ENCODE data around the gene SHOC2. TPM values are rescaled to one million over a fixed set of nuclear protein-coding genes. Genes with fewer than 3 reads are reported as not detected.

SHOC2 gene
- total RNA-seq, 4 donors from 2014 or later: 57.3 to 125 (median 73.4) TPM

- DNase-seq: no peak
- intact Hi-C loops (cut with DNase I; ENCODE audit: low total_unique reads) (loop anchor here (5.0 kb wide), 1 partner anchor 433 kb away; no protein-coding TSS in a partner anchor), in situ Hi-C loops (cut with MboI; ENCODE audit: low pct_ligation_motif_present in 1 of 4, low pct_unique_long_range_greater_than_20kb in 1 of 4, low sequenced_read_pairs in 3 of 4) (no loop called here)
- Histone ChIP-seq H3K27me3 (no peaks in the 10 kb centered on the region), H3K36me3 (no peaks in the 10 kb centered on the region), H3K9me3 (no peaks in the 10 kb centered on the region), H3K4me1 (peaks cover 0 to 25% (median 13%) of the 10 kb centered on the region in 4 donors), H3K27ac (no peak overlapping the region), H3K4me3 (no peak overlapping the region)
- WGBS, 2 donors (ENCODE audit: low coverage in 1 of 2): 48 to 50% methylated on average over 4 of the region's 4 CpGs
- TF ChIP-seq POLR2A (IDR thresholded peaks at IDR 0.05): no peak
Observed at GRCh38 chr10:110959379-110960332, 40.3 kb downstream of the SHOC2 start.

- no peak for TF ChIP-seq POLR2A (IDR thresholded peaks at IDR 0.05)
- no peak for TF ChIP-seq CTCF (IDR thresholded peaks at IDR 0.05)
- TF ChIP-seq POLR2AphosphoS5 (IDR thresholded peaks at IDR 0.05): no peak
- no peak for TF ChIP-seq EP300 (IDR thresholded peaks at IDR 0.05; ENCODE audit: low read depth)
- Histone ChIP-seq H3K36me3 (no peaks in the 10 kb centered on the region), H3K27ac (no peak overlapping the region), H3K4me3 (no peak overlapping the region), H3K9me3 (no peaks in the 10 kb centered on the region), H3K27me3 (no peaks in the 10 kb centered on the region), H3K4me1 (peaks cover 0 to 28% (median 13%) of the 10 kb centered on the region in 4 donors)
- WGBS, 2 donors (ENCODE audit: low coverage in 1 of 2): 96 to 100% methylated on average over 1 of the region's 1 CpG
- in situ Hi-C loops (cut with MboI; ENCODE audit: low pct_ligation_motif_present in 1 of 4, low pct_unique_long_range_greater_than_20kb in 1 of 4, low sequenced_read_pairs in 3 of 4): no loop called here
- no peak for DNase-seq
- intact Hi-C loops (cut with DNase I; ENCODE audit: low total_unique reads): no loop called here
Observed at GRCh38 chr10:110960333-110960712, 40.9 kb downstream of the SHOC2 start.

GRCh38 chr10:110962443-110962842 is 43.0 kb downstream of the SHOC2 start:
- H3K27ac ChIP-seq: no peak overlapping the region
- peaks cover 0 to 33% (median 13%) of the 10 kb centered on the region in 4 donors for H3K4me1 ChIP-seq
- 78 to 85% methylated on average over 2 of the region's 2 CpGs for WGBS, 2 donors (ENCODE audit: low coverage in 1 of 2)
- DNase-seq: no peak
- H3K36me3 ChIP-seq: no peaks in the 10 kb centered on the region
- H3K4me3 ChIP-seq: no peak overlapping the region
- no peaks in the 10 kb centered on the region for H3K9me3 ChIP-seq
- intact Hi-C loops (cut with DNase I; ENCODE audit: low total_unique reads) (no loop called here), in situ Hi-C loops (cut with MboI; ENCODE audit: low pct_ligation_motif_present in 1 of 4, low pct_unique_long_range_greater_than_20kb in 1 of 4, low sequenced_read_pairs in 3 of 4) (no loop called here)
- H3K27me3 ChIP-seq: no peaks in the 10 kb centered on the region
- TF ChIP-seq POLR2A (IDR thresholded peaks at IDR 0.05): no peak
- TF ChIP-seq POLR2AphosphoS5 (IDR thresholded peaks at IDR 0.05): no peak
- no peak for TF ChIP-seq EP300 (IDR thresholded peaks at IDR 0.05; ENCODE audit: low read depth)
- no peak for TF ChIP-seq CTCF (IDR thresholded peaks at IDR 0.05)

GRCh38 chr10:110963162-110963561 is 43.8 kb downstream of the SHOC2 start:
- no peak overlapping the region for H3K27ac ChIP-seq
- no peak overlapping the region for H3K4me3 ChIP-seq
- DNase-seq: no peak
- no peaks in the 10 kb centered on the region for H3K36me3 ChIP-seq
- in situ Hi-C loops (cut with MboI; ENCODE audit: low pct_ligation_motif_present in 1 of 4, low pct_unique_long_range_greater_than_20kb in 1 of 4, low sequenced_read_pairs in 3 of 4) (no loop called here), intact Hi-C loops (cut with DNase I; ENCODE audit: low total_unique reads) (no loop called here)
- 88 to 97% methylated on average over 2 of the region's 2 CpGs for WGBS, 2 donors (ENCODE audit: low coverage in 1 of 2)
- no peak for TF ChIP-seq EP300 (IDR thresholded peaks at IDR 0.05; ENCODE audit: low read depth)
- TF ChIP-seq POLR2A (IDR thresholded peaks at IDR 0.05): no peak
- TF ChIP-seq CTCF (IDR thresholded peaks at IDR 0.05): no peak
- no peak for TF ChIP-seq POLR2AphosphoS5 (IDR thresholded peaks at IDR 0.05)
- no peaks in the 10 kb centered on the region for H3K9me3 ChIP-seq
- no peaks in the 10 kb centered on the region for H3K27me3 ChIP-seq
- H3K4me1 ChIP-seq: peaks cover 0 to 33% (median 13%) of the 10 kb centered on the region in 4 donors

Measured in transverse colon (tissue), 4 donors.